ENCODE data around the gene PAPPA2. TPM values are rescaled to one million over a fixed set of nuclear protein-coding genes. Genes with fewer than 3 reads are reported as not detected.
A peak's percentile ranks its signal among the peaks of the same experiment; 100 is the strongest.

Gene PAPPA2
- total and polyA plus RNA-seq, 8 donors, result under 0.01 to 10.3 (median 0.29) TPM; not detected in 1

- TF ChIP-seq POLR2AphosphoS5 (IDR thresholded peaks at IDR 0.05) (no peak), EP300 (IDR thresholded peaks at IDR 0.05) (no peak), CTCF (IDR thresholded peaks at IDR 0.05) (no peak), POLR2A (IDR thresholded peaks at IDR 0.05) (no peak)
- Histone ChIP-seq H3K4me3 (no peak overlapping the region), H3K36me3 (no peaks in the 10 kb centered on the region), H3K27ac (no peak overlapping the region), H3K9me3 (no peaks in the 10 kb centered on the region), H3K27me3 (peaks cover 0 to 60% (median 11%) of the 10 kb centered on the region in 3 donors), H3K4me1 (peaks cover 0 to 8% (median 0%) of the 10 kb centered on the region in 4 donors)
- intact Hi-C loops (cut with DNase I; ENCODE audit: low total_unique reads), result loop anchor here (10.0 kb wide), 1 partner anchor 322 kb away; no protein-coding TSS in a partner anchor
- WGBS, 5 donors, result 13 to 25% (median 18%) methylated on average over 10 of the region's 10 CpGs
- peak in 1 of 2 donors; percentile 39 for DNase-seq
These were observed 89.4 kb downstream of the PAPPA2 start for GRCh38 chr1:176552217-176552991.

- intact Hi-C loops (cut with DNase I; ENCODE audit: low total_unique reads), result loop anchor here (10.0 kb wide), 1 partner anchor 322 kb away; no protein-coding TSS in a partner anchor
- Histone ChIP-seq H3K4me3 (no peak overlapping the region), H3K9me3 (no peaks in the 10 kb centered on the region), H3K36me3 (no peaks in the 10 kb centered on the region), H3K27ac (no peak overlapping the region), H3K4me1 (peaks cover 0 to 8% (median 0%) of the 10 kb centered on the region in 4 donors), H3K27me3 (peaks cover 0 to 66% (median 11%) of the 10 kb centered on the region in 3 donors)
- 6 to 15% (median 9%) methylated on average over 7 of the region's 7 CpGs for WGBS, 5 donors
- DNase-seq, result no peak
- TF ChIP-seq CTCF (IDR thresholded peaks at IDR 0.05) (no peak), EP300 (IDR thresholded peaks at IDR 0.05) (no peak), POLR2A (IDR thresholded peaks at IDR 0.05) (no peak), POLR2AphosphoS5 (IDR thresholded peaks at IDR 0.05) (no peak)
These were observed 90.0 kb downstream of the PAPPA2 start for GRCh38 chr1:176552999-176553398.

GRCh38 chr1:176556288-176556687 is 93.3 kb downstream of the PAPPA2 start:
- H3K4me1 ChIP-seq, result peaks cover 0 to 15% (median 5%) of the 10 kb centered on the region in 4 donors
- no peak overlapping the region for H3K27ac ChIP-seq
- intact Hi-C loops (cut with DNase I; ENCODE audit: low total_unique reads), result loop anchor here (5.0 to 10.0 kb wide), 2 partner anchors 286 to 319 kb away; no protein-coding TSS in a partner anchor
- TF ChIP-seq POLR2A (IDR thresholded peaks at IDR 0.05) (no peak), CTCF (IDR thresholded peaks at IDR 0.05) (no peak), POLR2AphosphoS5 (IDR thresholded peaks at IDR 0.05) (no peak), EP300 (IDR thresholded peaks at IDR 0.05) (no peak)
- no peaks in the 10 kb centered on the region for H3K9me3 ChIP-seq
- WGBS, 5 donors, result 60 to 85% (median 80%) methylated on average over 6 of the region's 6 CpGs
- no peak for DNase-seq
- H3K4me3 ChIP-seq, result no peak overlapping the region
- H3K36me3 ChIP-seq, result no peaks in the 10 kb centered on the region
- H3K27me3 ChIP-seq, result peaks cover 0 to 71% (median 11%) of the 10 kb centered on the region in 3 donors

GRCh38 chr1:176557543-176558258 is 94.7 kb downstream of the PAPPA2 start:
- Histone ChIP-seq H3K4me1 (peaks cover 0 to 15% (median 5%) of the 10 kb centered on the region in 4 donors), H3K27ac (no peak overlapping the region), H3K9me3 (no peaks in the 10 kb centered on the region), H3K4me3 (no peak overlapping the region), H3K36me3 (no peaks in the 10 kb centered on the region), H3K27me3 (peaks cover 0 to 57% (median 4%) of the 10 kb centered on the region in 3 donors)
- 34 to 52% (median 46%) methylated on average over 2 of the region's 2 CpGs for WGBS, 5 donors
- DNase-seq, result peak in 1 of 2 donors; percentile 59
- intact Hi-C loops (cut with DNase I; ENCODE audit: low total_unique reads), result loop anchor here (5.0 to 10.0 kb wide), 2 partner anchors 285 to 317 kb away; no protein-coding TSS in a partner anchor
- no peak for TF ChIP-seq EP300 (IDR thresholded peaks at IDR 0.05)
- TF ChIP-seq POLR2A (IDR thresholded peaks at IDR 0.05), result no peak
- no peak for TF ChIP-seq POLR2AphosphoS5 (IDR thresholded peaks at IDR 0.05)
- TF ChIP-seq CTCF (IDR thresholded peaks at IDR 0.05), result no peak

Measured in stomach (tissue), 9 donors.